ENCODE measurements around the gene TRIM2. TPM values are rescaled to one million over a fixed set of nuclear protein-coding genes. Genes with fewer than 3 reads are reported as not detected.

TRIM2 gene
- total RNA-seq, 1 donor from 2014 or later = 120 TPM

DNA sequence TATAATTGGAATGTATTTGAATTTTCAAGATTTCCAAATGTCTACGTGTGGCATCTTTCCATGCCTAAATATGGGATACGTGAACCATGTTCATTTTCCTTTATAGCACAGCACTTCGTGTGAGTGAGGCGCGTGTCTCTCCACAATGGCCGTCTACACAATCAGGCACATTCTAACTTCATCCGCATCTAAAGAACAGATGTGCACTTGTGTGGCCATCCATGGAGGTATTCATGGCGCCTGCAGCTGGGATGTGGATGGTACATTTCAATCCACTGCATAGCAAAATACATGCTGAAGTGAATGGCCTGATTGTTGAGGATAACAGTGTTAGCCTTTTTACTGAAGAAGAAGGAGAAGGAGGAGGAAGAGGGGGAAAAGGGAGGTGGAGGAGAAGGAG lies 34.5 kb upstream of the TRIM2 start:
- Mint-ChIP-seq H3K27me3 (ENCODE audit: unreplicated experiment) (no peaks in the 10 kb centered on the region), H3K4me3 (ENCODE audit: unreplicated experiment) (no peak overlapping the region), H3K4me1 (ENCODE audit: low read depth, unreplicated experiment) (peaks cover 4% of the 10 kb centered on the region), H3K36me3 (ENCODE audit: unreplicated experiment) (peaks cover 4% of the 10 kb centered on the region), H3K27ac (ENCODE audit: unreplicated experiment) (no peak overlapping the region), H3K9me3 (ENCODE audit: unreplicated experiment) (peaks cover 1% of the 10 kb centered on the region)
- TF ChIP-seq, protein P1, sequence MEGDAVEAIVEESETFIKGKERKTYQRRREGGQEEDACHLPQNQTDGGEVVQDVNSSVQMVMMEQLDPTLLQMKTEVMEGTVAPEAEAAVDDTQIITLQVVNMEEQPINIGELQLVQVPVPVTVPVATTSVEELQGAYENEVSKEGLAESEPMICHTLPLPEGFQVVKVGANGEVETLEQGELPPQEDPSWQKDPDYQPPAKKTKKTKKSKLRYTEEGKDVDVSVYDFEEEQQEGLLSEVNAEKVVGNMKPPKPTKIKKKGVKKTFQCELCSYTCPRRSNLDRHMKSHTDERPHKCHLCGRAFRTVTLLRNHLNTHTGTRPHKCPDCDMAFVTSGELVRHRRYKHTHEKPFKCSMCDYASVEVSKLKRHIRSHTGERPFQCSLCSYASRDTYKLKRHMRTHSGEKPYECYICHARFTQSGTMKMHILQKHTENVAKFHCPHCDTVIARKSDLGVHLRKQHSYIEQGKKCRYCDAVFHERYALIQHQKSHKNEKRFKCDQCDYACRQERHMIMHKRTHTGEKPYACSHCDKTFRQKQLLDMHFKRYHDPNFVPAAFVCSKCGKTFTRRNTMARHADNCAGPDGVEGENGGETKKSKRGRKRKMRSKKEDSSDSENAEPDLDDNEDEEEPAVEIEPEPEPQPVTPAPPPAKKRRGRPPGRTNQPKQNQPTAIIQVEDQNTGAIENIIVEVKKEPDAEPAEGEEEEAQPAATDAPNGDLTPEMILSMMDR (IDR thresholded peaks at IDR 0.05; ENCODE audit: partially characterized antibody, unreplicated experiment) = no peak
- DNase-seq = no peak

DNA sequence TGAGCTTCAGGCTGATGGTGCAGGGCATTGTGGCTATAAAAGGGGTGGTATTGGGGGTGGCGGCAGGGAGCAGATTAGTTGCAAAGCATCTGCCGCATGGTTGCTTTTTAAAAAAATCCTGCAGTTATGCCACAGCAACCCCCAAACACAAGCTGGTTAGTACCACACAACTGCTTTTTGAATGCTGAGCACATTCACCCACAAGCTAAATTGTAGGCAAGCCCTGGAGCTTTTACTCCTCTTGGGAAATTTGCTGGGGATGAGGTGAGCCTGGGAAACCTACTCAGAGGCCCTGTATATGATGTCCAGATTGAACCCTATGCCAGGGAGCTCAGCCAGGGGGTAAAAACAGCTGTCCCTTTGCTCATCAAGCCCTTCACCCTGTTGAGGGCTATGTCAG lies 33.8 kb upstream of the TRIM2 start:
- H3K27me3 Mint-ChIP-seq (ENCODE audit: unreplicated experiment) = no peaks in the 10 kb centered on the region
- H3K36me3 Mint-ChIP-seq (ENCODE audit: unreplicated experiment) = peaks cover 4% of the 10 kb centered on the region
- H3K4me3 Mint-ChIP-seq (ENCODE audit: unreplicated experiment) = no peak overlapping the region
- no peak for DNase-seq
- TF ChIP-seq, protein P1 (IDR thresholded peaks at IDR 0.05; ENCODE audit: partially characterized antibody, unreplicated experiment) = no peak
- H3K9me3 Mint-ChIP-seq (ENCODE audit: unreplicated experiment) = peaks cover 1% of the 10 kb centered on the region
- peaks cover 4% of the 10 kb centered on the region for H3K4me1 Mint-ChIP-seq (ENCODE audit: low read depth, unreplicated experiment)
- no peak overlapping the region for H3K27ac Mint-ChIP-seq (ENCODE audit: unreplicated experiment)

DNA sequence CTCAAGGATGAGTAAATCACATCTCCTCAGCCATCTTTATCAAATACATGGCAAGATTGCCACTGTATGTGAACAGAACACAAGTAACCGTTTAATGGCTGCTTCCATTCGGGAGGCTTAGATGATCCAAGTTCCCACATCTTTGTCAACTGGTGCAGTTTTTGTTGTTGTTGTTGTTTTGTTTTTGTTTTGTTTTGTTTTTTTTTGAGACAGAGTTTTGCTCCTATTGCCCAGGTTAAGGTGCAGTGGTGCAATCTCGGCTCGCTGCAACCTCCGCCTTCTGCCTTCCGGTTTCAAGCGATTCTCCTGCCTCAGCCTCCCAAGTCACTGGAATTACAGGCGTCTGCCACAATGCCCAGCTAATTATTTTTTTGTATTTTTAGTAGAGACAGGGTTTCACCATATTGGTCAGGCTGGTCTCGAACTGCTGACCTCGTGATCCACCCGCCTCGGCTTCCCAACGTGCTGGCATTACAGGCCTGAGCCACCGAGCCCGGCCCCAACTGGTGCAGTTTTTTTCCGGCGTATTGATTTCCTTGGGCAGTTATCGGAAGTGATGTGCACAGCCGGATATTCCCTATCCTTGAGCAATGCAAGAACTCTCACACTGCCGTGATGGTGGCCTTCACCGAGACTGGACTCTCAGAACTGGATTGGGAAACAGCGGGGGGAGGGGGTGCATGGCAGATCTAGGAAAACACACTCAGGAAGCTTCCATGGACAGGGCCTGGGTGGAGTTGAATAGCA lies 29.2 kb upstream of the TRIM2 start:
- no peaks in the 10 kb centered on the region for H3K36me3 Mint-ChIP-seq (ENCODE audit: unreplicated experiment)
- peaks cover 6% of the 10 kb centered on the region for H3K4me1 Mint-ChIP-seq (ENCODE audit: low read depth, unreplicated experiment)
- TF ChIP-seq, protein P1 (IDR thresholded peaks at IDR 0.05; ENCODE audit: partially characterized antibody, unreplicated experiment) = no peak
- H3K9me3 Mint-ChIP-seq (ENCODE audit: unreplicated experiment) = peaks cover 1% of the 10 kb centered on the region
- H3K27ac Mint-ChIP-seq (ENCODE audit: unreplicated experiment) = no peak overlapping the region
- no peak overlapping the region for H3K4me3 Mint-ChIP-seq (ENCODE audit: unreplicated experiment)
- no peak for DNase-seq
- peaks cover 3% of the 10 kb centered on the region for H3K27me3 Mint-ChIP-seq (ENCODE audit: unreplicated experiment)

DNA sequence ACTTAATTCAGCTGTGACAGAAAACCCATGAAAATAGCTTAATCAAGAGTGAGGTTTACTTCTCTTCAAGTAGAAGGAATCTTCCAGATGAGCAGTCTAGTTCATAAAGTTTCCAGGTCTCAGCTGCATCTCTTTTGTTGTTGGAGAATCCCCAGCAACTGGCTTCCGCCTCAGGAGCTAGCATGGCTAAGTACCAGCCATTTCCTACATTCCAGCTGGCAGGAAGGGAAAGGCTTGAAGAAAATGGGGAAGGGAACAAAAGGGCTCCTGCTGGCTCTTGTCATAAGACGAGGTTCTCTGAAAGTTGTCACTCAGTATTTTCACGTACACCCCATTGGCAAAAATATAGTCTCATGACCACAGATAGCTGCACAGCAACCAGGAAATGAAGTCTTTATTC lies 27.3 kb upstream of the TRIM2 start:
- Mint-ChIP-seq H3K27ac (ENCODE audit: unreplicated experiment) (no peak overlapping the region), H3K9me3 (ENCODE audit: unreplicated experiment) (peaks cover under 1% of the 10 kb centered on the region), H3K4me3 (ENCODE audit: unreplicated experiment) (no peak overlapping the region), H3K4me1 (ENCODE audit: low read depth, unreplicated experiment) (peaks cover 7% of the 10 kb centered on the region), H3K27me3 (ENCODE audit: unreplicated experiment) (peaks cover 3% of the 10 kb centered on the region), H3K36me3 (ENCODE audit: unreplicated experiment) (no peaks in the 10 kb centered on the region)
- TF ChIP-seq, protein P1 (IDR thresholded peaks at IDR 0.05; ENCODE audit: partially characterized antibody, unreplicated experiment) = no peak
- DNase-seq = no peak

DNA sequence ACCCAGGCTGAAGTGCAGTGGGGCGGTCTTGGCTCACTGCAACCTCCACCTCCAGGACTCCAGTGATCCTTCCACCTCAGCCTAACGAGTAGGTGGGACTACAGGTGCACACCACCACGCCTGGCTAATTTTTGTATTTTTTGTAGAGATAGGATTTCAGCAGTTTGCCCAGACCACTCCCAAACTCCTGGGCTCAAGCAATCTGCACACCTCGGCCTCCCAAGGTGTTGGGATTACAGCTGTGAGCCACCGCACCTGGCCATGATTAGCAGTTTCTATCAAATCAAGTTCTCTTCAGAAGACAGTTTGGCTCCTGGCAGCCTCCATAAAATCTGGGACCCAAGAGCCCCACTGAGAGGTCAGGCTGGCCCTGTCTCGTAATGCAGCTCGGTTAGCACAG lies 26.4 kb upstream of the TRIM2 start:
- peaks cover 3% of the 10 kb centered on the region for H3K27me3 Mint-ChIP-seq (ENCODE audit: unreplicated experiment)

More for the DNA sequence above, 26.4 kb upstream of the TRIM2 start:
- Mint-ChIP-seq H3K9me3 (ENCODE audit: unreplicated experiment) (no peaks in the 10 kb centered on the region), H3K36me3 (ENCODE audit: unreplicated experiment) (no peaks in the 10 kb centered on the region), H3K27ac (ENCODE audit: unreplicated experiment) (no peak overlapping the region), H3K4me1 (ENCODE audit: low read depth, unreplicated experiment) (peaks cover 7% of the 10 kb centered on the region), H3K4me3 (ENCODE audit: unreplicated experiment) (no peak overlapping the region)
- no peak for DNase-seq
- TF ChIP-seq, protein P1 (IDR thresholded peaks at IDR 0.05; ENCODE audit: partially characterized antibody, unreplicated experiment) = no peak

All from glutamatergic neuron (in vitro differentiated cells).